HepG2 (cell line): ENCODE results near the gene B4GALT3. TPM values are rescaled to one million over a fixed set of nuclear protein-coding genes. Genes with fewer than 3 reads are reported as not detected.
A peak's percentile ranks its signal among the peaks of the same experiment; 100 is the strongest.

Experiments
- DR1 ChIP-seq: sonication (generic); formaldehyde crosslinking; IDR thresholded peaks from 2 replicates; pipeline ENCODE4 v1.8.0; 2021; ENCODE audit warnings: mild to moderate bottlenecking, missing genetic modification reagents, inconsistent platforms
- GABPA ChIP-seq, 2 experiments: IDR thresholded peaks; 2 replicates each; pipeline ENCODE4 v1.6.1; 2011 to 2016; ENCODE audit warnings: low read depth in 2 of 2, low read length in 1 of 2, missing biosample characterization in 1 of 2, missing genetic modification characterization in 1 of 2
- MED8 ChIP-seq: sonication (generic); formaldehyde crosslinking; IDR thresholded peaks from 2 replicates; pipeline ENCODE4 v1.8.1; 2023; ENCODE audit warnings: mild to moderate bottlenecking, missing genetic modification reagents; ENCODE audit not compliant: insufficient replicate concordance
- PAF1 ChIP-seq: IDR thresholded peaks from 2 replicates; pipeline ENCODE4 v1.6.1; 2016; ENCODE audit warnings: missing genetic modification reagents, missing compliant biosample characterization
- PHF20 ChIP-seq: sonication (generic); formaldehyde crosslinking; IDR thresholded peaks from 2 replicates; pipeline ENCODE4 v1.5.0; 2020; ENCODE audit warnings: mild to moderate bottlenecking, missing genetic modification reagents
- RBFOX2 ChIP-seq: fragments of 200-400 bp; formaldehyde crosslinking; IDR thresholded peaks from 2 replicates; pipeline ENCODE4 v1.6.1; 2017; ENCODE audit warnings: low read depth, mild to moderate bottlenecking, low read length
- RCOR2 ChIP-seq: IDR thresholded peaks from 2 replicates; pipeline ENCODE4 v1.6.1; 2016; ENCODE audit warnings: missing biosample characterization, missing genetic modification reagents
- SAP130 ChIP-seq: IDR thresholded peaks from 2 replicates; pipeline ENCODE4 v1.6.1; 2016; ENCODE audit warnings: low read depth
- THAP11 ChIP-seq: IDR thresholded peaks from 2 replicates; pipeline ENCODE4 v1.6.1; 2016; ENCODE audit warnings: missing biosample characterization, missing genetic modification reagents
- ZNF441 ChIP-seq: sonication (generic); formaldehyde crosslinking; IDR thresholded peaks from 2 replicates; pipeline ENCODE4 v1.7.0; 2021; ENCODE audit warnings: missing genetic modification reagents, borderline replicate concordance
- ZNF546 ChIP-seq: sonication (generic); formaldehyde crosslinking; conservative IDR thresholded peaks from 2 replicates; pipeline ENCODE4 v1.8.1; 2023; ENCODE audit warnings: mild to moderate bottlenecking, missing genetic modification reagents
- ZSCAN31 ChIP-seq: sonication (generic); formaldehyde crosslinking; IDR thresholded peaks from 2 replicates; pipeline ENCODE4 v1.5.0; 2020; ENCODE audit warnings: low read depth, mild to moderate bottlenecking, missing genetic modification reagents
- polyA plus RNA-seq, 8 experiments: library from polyadenylated mRNA; depleted of rRNA in 3 of 8; stranded (reverse) in 7 of 8; unstranded in 1 of 8; fragments of >200 nt; fragmentation: Illumina TruSeq in 4 of 8; extraction: Trizol in 4 of 8; gene quantifications; 2 replicates each; pipeline versions ENCODE4 v1.2.1 to v1.2.3, GENCODE V29; 2011 to 2016; ENCODE audit warnings: low read depth in 4 of 8, missing spikeins in 1 of 8, mixed read lengths in 1 of 8; ENCODE audit not compliant: insufficient read depth in 1 of 8
- total RNA-seq, 5 experiments: library from RNA; depleted of rRNA; stranded (reverse); fragments of >200 nt; fragmentation: Illumina TruSeq; extraction: Trizol; gene quantifications; 2 replicates each; pipeline ENCODE4 v1.2.3, GENCODE V29; 2016; ENCODE audit warnings: low read depth in 1 of 5
- TF ChIP-seq, protein P1 (sequence below): sonication (generic); formaldehyde crosslinking; IDR thresholded peaks from 2 replicates; pipeline ENCODE4 v1.4.0; 2020; ENCODE audit warnings: missing genetic modification reagents, borderline replicate concordance
- TF ChIP-seq, protein P2 (sequence below): sonication (generic); formaldehyde crosslinking; IDR thresholded peaks from 2 replicates; pipeline ENCODE4 v1.5.1; 2020; ENCODE audit warnings: mild to moderate bottlenecking, missing genetic modification reagents, moderate library complexity
- TF ChIP-seq, protein P3 (sequence below): sonication (generic); formaldehyde crosslinking; IDR thresholded peaks from 2 replicates; pipeline ENCODE4 v1.8.1; 2022; ENCODE audit warnings: mild to moderate bottlenecking, missing genetic modification reagents
- TF ChIP-seq, protein P4 (sequence below): sonication (generic); formaldehyde crosslinking; IDR thresholded peaks from 2 replicates; pipeline ENCODE4 v1.5.0; 2020; ENCODE audit warnings: missing genetic modification reagents
- TF ChIP-seq, protein P5 (sequence below): sonication (generic); formaldehyde crosslinking; IDR thresholded peaks from 2 replicates; pipeline ENCODE4 v1.4.0; 2020; ENCODE audit warnings: missing genetic modification reagents

The B4GALT3 gene
- total and polyA plus RNA-seq, 2 of the 13 experiments (the other 11 are each of a cell fraction or from before 2014, with no cell fraction given): 35.6 to 40.4 TPM

DNA sequence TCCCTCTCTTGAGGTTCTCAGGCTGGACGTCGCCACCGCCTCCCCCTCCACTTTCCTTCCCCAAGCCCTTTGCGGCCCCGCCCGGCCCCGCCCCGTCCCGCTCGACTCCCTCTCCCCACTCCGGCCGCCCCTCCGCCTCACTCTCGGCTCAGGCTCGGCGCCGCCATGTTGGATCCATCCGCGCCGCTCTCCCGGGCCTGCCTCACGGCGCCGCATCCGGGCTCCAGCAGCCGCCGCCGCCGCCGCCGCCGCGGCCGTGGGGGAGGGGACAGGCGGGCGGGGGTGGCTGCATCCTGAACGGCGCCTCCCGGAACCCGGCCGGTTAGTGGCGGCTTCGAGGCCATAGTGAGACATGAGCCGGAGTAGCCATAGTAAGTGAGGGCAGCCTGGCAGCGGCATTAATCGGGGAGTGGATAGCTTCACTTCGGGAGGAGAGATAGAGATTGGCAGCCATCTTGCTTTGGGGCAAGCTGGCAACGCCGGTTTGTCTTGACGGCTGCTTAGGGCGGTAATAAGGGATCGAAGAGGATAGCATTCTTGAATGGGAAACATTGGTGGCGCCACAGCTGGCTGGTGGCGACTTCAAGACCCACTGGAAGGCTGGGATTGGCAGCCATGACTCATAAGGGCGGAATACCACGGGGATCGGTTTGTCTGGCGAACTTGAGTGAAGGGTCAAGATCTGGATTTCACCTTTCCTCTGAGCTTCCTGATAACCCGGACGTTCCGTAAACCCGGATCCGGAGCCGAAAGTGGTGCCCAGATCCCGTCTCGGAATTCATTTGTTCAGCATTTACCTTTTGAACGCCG lies 44.7 kb downstream of the B4GALT3 start, which contains the start of gene DEDD (continued):
- TF ChIP-seq, protein P1, sequence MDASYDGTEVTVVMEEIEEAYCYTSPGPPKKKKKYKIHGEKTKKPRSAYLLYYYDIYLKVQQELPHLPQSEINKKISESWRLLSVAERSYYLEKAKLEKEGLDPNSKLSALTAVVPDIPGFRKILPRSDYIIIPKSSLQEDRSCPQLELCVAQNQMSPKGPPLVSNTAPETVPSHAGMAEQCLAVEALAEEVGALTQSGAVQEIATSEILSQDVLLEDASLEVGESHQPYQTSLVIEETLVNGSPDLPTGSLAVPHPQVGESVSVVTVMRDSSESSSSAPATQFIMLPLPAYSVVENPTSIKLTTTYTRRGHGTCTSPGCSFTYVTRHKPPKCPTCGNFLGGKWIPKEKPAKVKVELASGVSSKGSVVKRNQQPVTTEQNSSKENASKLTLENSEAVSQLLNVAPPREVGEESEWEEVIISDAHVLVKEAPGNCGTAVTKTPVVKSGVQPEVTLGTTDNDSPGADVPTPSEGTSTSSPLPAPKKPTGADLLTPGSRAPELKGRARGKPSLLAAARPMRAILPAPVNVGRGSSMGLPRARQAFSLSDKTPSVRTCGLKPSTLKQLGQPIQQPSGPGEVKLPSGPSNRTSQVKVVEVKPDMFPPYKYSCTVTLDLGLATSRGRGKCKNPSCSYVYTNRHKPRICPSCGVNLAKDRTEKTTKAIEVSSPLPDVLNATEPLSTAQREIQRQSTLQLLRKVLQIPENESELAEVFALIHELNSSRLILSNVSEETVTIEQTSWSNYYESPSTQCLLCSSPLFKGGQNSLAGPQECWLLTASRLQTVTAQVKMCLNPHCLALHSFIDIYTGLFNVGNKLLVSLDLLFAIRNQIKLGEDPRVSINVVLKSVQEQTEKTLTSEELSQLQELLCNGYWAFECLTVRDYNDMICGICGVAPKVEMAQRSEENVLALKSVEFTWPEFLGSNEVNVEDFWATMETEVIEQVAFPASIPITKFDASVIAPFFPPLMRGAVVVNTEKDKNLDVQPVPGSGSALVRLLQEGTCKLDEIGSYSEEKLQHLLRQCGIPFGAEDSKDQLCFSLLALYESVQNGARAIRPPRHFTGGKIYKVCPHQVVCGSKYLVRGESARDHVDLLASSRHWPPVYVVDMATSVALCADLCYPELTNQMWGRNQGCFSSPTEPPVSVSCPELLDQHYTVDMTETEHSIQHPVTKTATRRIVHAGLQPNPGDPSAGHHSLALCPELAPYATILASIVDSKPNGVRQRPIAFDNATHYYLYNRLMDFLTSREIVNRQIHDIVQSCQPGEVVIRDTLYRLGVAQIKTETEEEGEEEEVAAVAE: 0 out of 2 replicates have a peak, but pooled peaks have one; percentile 21
- peak; percentile 75 for TF ChIP-seq SAP130
- peak; percentile 74 for TF ChIP-seq ZSCAN31 (CRISPR knock-in tag)
- TF ChIP-seq ZNF441 (CRISPR knock-in tag): peak; percentile 77; the same call in 1 of the 2 replicates
- TF ChIP-seq, protein P2, sequence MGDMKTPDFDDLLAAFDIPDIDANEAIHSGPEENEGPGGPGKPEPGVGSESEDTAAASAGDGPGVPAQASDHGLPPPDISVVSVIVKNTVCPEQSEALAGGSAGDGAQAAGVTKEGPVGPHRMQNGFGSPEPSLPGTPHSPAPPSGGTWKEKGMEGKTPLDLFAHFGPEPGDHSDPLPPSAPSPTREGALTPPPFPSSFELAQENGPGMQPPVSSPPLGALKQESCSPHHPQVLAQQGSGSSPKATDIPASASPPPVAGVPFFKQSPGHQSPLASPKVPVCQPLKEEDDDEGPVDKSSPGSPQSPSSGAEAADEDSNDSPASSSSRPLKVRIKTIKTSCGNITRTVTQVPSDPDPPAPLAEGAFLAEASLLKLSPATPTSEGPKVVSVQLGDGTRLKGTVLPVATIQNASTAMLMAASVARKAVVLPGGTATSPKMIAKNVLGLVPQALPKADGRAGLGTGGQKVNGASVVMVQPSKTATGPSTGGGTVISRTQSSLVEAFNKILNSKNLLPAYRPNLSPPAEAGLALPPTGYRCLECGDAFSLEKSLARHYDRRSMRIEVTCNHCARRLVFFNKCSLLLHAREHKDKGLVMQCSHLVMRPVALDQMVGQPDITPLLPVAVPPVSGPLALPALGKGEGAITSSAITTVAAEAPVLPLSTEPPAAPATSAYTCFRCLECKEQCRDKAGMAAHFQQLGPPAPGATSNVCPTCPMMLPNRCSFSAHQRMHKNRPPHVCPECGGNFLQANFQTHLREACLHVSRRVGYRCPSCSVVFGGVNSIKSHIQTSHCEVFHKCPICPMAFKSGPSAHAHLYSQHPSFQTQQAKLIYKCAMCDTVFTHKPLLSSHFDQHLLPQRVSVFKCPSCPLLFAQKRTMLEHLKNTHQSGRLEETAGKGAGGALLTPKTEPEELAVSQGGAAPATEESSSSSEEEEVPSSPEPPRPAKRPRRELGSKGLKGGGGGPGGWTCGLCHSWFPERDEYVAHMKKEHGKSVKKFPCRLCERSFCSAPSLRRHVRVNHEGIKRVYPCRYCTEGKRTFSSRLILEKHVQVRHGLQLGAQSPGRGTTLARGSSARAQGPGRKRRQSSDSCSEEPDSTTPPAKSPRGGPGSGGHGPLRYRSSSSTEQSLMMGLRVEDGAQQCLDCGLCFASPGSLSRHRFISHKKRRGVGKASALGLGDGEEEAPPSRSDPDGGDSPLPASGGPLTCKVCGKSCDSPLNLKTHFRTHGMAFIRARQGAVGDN (CRISPR knock-in tag): peak; percentile 78
- TF ChIP-seq PHF20: peak; percentile 27; the same call in 1 of the 2 replicates
- TF ChIP-seq RCOR2 (CRISPR knock-in tag): no peak
- TF ChIP-seq DR1 (CRISPR knock-in tag): 0 out of 2 replicates have a peak, but pooled peaks have one; percentile 6
- TF ChIP-seq THAP11: peak; percentile 82
- TF ChIP-seq, protein P3, sequence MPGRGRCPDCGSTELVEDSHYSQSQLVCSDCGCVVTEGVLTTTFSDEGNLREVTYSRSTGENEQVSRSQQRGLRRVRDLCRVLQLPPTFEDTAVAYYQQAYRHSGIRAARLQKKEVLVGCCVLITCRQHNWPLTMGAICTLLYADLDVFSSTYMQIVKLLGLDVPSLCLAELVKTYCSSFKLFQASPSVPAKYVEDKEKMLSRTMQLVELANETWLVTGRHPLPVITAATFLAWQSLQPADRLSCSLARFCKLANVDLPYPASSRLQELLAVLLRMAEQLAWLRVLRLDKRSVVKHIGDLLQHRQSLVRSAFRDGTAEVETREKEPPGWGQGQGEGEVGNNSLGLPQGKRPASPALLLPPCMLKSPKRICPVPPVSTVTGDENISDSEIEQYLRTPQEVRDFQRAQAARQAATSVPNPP (CRISPR knock-in tag): peak; percentile 35; the same call in 1 of the 2 replicates
- TF ChIP-seq, protein P4, sequence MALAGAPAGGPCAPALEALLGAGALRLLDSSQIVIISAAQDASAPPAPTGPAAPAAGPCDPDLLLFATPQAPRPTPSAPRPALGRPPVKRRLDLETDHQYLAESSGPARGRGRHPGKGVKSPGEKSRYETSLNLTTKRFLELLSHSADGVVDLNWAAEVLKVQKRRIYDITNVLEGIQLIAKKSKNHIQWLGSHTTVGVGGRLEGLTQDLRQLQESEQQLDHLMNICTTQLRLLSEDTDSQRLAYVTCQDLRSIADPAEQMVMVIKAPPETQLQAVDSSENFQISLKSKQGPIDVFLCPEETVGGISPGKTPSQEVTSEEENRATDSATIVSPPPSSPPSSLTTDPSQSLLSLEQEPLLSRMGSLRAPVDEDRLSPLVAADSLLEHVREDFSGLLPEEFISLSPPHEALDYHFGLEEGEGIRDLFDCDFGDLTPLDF (CRISPR knock-in tag): 0 out of 2 replicates have a peak, but pooled peaks have one; percentile 21
- TF ChIP-seq ZNF546 (CRISPR knock-in tag): 0 out of 2 replicates have a peak, but pooled peaks have one; percentile 35
- TF ChIP-seq PAF1 (CRISPR knock-in tag): no peak
- TF ChIP-seq MED8 (CRISPR knock-in tag): peak; percentile 38
- TF ChIP-seq, protein P5, sequence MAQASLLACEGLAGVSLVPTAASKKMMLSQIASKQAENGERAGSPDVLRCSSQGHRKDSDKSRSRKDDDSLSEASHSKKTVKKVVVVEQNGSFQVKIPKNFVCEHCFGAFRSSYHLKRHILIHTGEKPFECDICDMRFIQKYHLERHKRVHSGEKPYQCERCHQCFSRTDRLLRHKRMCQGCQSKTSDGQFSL (CRISPR knock-in tag): no peak
- TF ChIP-seq RBFOX2: peak; percentile 90
- TF ChIP-seq GABPA (IDR thresholded peaks at IDR 0.05; ENCODE audit: low read depth, low read length): peak; percentile 63
- TF ChIP-seq GABPA (CRISPR knock-in tag; IDR thresholded peaks at IDR 0.05; ENCODE audit: low read depth): peak; percentile 85
